Left ventricle myocardium inferior (tissue), 1 donor: Measurements from ENCODE around the gene MAMSTR. TPM values are rescaled to one million over a fixed set of nuclear protein-coding genes. Genes with fewer than 3 reads are reported as not detected.
A peak's percentile ranks its signal among the peaks of the same experiment; 100 is the strongest.

Source experiments
- DNase-seq: peaks from one replicate; pipeline ENCODE4 v3.0.0-alpha.2; 2020
- H3K27ac ChIP-seq: fragments of 200-600 bp; replicated peaks from 2 replicates; pipeline ENCODE4 v1.8.0; 2021
- H3K27me3 ChIP-seq: fragments of 200-600 bp; 2 replicates; pipeline ENCODE4 v1.8.0; 2021; ENCODE audit warnings: low read depth
- H3K36me3 ChIP-seq: fragments of 200-600 bp; 2 replicates; pipeline ENCODE4 v1.8.0; 2021
- H3K4me1 ChIP-seq: fragments of 200-600 bp; 2 replicates; pipeline ENCODE4 v1.8.0; 2021
- H3K4me3 ChIP-seq: fragments of 200-600 bp; 2 replicates; pipeline ENCODE4 v1.8.0; 2021; ENCODE audit warnings: mild to moderate bottlenecking, moderate library complexity
- H3K9me3 ChIP-seq: fragments of 200-600 bp; replicated peaks from 2 replicates; pipeline ENCODE4 v1.8.0; 2021
- intact Hi-C: fragments of 100-400 bp; cut with micrococcal nuclease; formaldehyde crosslinking; loops from one replicate; pipeline ENCODE4 v1.11.0; 2022
- total RNA-seq: library from RNA; stranded (reverse); fragmentation: NEBNext Ultra II Directional; extraction: Animal tissue kit (Norgen Biotek cat#: 25700); gene quantifications from one replicate; pipeline ENCODE4 v1.2.1, GENCODE V29; 2021
- TF ChIP-seq, protein P1 (sequence below): fragments of 200-600 bp; IDR thresholded peaks from 2 replicates; pipeline ENCODE4 v1.8.0; 2021; ENCODE audit warnings: antibody characterized with exemption, mild to moderate bottlenecking, borderline replicate concordance
- donor health status: DM: no; HTN: yes; CAD: no; lungs with severe emphysema.

Gene MAMSTR
- total RNA-seq, 1 donor from 2014 or later, result 1.8 TPM

DNA sequence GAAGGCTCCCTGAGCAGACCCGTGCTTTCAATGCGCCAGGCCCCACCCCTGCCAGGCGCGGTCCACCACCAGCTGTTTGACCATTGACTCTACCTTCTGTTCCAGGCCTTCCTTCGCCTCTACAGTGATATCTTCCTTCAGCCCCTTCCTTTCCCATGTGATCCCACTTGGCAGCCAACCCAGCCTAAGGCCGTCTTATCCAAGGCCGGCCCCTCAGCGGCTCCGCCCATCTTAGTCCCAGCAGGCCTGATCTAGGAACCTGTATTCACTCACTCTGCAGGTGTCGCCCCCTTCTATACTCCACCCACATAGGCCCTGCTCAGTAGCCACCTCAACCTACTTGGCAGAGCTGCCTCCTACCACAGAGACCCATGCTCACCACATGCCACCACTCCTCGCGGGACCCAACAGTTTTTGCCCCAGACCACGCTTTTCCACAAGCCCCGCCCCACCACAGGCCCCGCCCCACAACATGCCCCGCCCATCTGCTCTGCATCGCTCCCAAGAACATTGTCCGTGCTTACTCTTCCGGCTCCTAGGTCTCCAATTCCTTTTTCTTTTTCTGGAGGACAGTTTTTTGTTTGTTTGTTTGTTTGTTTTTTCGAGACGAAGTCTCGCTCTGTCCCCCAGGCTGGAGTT is 18.0 kb upstream of the MAMSTR start:
- no peak for DNase-seq
- Histone ChIP-seq H3K36me3 (peaks cover 15% of the 10 kb centered on the region), H3K9me3 (no peaks in the 10 kb centered on the region), H3K27me3 (no peaks in the 10 kb centered on the region), H3K4me1 (peaks cover 49% of the 10 kb centered on the region), H3K27ac (peak overlapping the region; percentile 92), H3K4me3 (peak overlapping the region; percentile 71)
- intact Hi-C loops, result no loop called here
- TF ChIP-seq, protein P1, sequence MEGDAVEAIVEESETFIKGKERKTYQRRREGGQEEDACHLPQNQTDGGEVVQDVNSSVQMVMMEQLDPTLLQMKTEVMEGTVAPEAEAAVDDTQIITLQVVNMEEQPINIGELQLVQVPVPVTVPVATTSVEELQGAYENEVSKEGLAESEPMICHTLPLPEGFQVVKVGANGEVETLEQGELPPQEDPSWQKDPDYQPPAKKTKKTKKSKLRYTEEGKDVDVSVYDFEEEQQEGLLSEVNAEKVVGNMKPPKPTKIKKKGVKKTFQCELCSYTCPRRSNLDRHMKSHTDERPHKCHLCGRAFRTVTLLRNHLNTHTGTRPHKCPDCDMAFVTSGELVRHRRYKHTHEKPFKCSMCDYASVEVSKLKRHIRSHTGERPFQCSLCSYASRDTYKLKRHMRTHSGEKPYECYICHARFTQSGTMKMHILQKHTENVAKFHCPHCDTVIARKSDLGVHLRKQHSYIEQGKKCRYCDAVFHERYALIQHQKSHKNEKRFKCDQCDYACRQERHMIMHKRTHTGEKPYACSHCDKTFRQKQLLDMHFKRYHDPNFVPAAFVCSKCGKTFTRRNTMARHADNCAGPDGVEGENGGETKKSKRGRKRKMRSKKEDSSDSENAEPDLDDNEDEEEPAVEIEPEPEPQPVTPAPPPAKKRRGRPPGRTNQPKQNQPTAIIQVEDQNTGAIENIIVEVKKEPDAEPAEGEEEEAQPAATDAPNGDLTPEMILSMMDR, result no peak

DNA sequence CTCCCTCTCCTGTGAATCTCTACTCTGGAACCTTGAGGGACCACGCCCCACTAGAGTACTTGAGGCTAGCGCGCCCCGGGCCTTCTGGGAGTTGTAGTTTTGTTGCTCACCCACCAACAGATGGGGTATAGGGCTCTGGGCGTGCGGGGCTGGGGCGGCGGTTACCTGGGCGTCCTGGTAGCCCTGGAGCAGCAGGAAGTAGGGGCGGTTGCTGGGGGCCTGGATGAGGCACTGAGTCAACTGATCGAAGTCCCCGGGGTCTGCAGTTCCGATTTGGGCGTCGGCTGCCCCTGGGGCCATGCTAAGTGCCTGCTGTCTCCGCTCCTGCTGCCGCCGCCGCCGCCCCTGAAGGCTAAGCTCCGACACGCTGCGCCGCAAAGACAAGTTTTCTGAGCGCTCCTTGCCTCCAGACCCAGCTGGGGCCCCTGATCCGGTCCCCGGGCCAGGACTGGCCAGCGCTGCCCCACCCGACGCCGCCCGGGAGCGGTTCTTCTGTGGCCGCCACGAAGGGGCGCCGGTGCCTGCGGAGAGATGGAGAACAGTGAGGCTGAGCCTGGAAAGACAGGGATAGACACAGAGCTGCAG is 15.6 kb upstream of the MAMSTR start:
- Histone ChIP-seq H3K9me3 (no peaks in the 10 kb centered on the region), H3K4me1 (peaks cover 36% of the 10 kb centered on the region), H3K27ac (no peak overlapping the region), H3K27me3 (no peaks in the 10 kb centered on the region), H3K4me3 (peak overlapping the region; percentile 43), H3K36me3 (peaks cover 29% of the 10 kb centered on the region)
- DNase-seq, result no peak
- TF ChIP-seq, protein P1, result no peak
- intact Hi-C loops, result no loop called here

DNA sequence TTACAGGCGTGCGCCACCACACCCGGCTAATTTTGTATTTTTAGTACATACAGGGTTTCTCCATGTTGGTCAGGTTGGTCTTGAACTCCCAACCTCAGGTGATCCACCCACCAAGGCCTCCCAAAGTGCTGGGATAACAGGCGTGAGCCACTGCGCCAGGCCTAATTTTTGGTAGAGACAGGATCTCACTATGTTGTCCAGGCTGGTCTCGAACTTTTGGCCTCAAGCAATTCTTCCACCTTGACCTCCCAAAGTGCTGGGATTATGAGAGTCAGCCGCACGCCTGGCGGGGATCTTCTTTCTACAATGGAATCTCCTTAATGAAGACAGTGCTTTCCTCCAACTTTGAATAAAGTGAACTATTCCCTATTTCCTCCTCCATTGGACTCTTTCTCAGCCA is 15.1 kb upstream of the MAMSTR start:
- TF ChIP-seq, protein P1, result no peak

DNA sequence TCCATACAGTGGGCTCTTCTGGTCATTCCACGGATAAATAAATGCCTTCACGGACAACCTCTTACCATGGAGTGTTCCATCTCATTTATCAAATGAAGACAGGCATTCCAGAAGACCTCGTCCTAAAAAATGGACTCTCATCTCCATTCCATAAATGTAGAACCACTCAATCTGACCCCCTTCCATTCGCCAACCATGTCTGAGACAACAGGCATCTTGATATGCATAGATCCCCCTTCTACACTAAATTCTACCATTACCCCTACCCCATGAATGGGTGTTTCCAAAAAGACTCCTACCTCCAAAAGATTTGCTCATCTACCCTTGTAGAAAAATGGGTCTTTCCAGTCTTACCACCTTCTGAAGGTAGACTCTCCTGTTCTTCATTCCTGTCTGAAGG is 11.9 kb upstream of the MAMSTR start:
- no peak overlapping the region for H3K27ac ChIP-seq
- H3K4me3 ChIP-seq, result no peak overlapping the region
- intact Hi-C loops, result no loop called here
- H3K9me3 ChIP-seq, result no peaks in the 10 kb centered on the region
- peaks cover 30% of the 10 kb centered on the region for H3K4me1 ChIP-seq
- TF ChIP-seq, protein P1, result no peak
- no peak for DNase-seq
- H3K27me3 ChIP-seq, result no peaks in the 10 kb centered on the region
- peaks cover 32% of the 10 kb centered on the region for H3K36me3 ChIP-seq

More for the DNA sequence above, 15.1 kb upstream of the MAMSTR start:
- intact Hi-C loops, result no loop called here
- no peak for DNase-seq
- peaks cover 29% of the 10 kb centered on the region for H3K36me3 ChIP-seq
- no peak overlapping the region for H3K27ac ChIP-seq
- H3K4me3 ChIP-seq, result no peak overlapping the region
- peaks cover 31% of the 10 kb centered on the region for H3K4me1 ChIP-seq
- H3K27me3 ChIP-seq, result no peaks in the 10 kb centered on the region
- H3K9me3 ChIP-seq, result no peaks in the 10 kb centered on the region

DNA sequence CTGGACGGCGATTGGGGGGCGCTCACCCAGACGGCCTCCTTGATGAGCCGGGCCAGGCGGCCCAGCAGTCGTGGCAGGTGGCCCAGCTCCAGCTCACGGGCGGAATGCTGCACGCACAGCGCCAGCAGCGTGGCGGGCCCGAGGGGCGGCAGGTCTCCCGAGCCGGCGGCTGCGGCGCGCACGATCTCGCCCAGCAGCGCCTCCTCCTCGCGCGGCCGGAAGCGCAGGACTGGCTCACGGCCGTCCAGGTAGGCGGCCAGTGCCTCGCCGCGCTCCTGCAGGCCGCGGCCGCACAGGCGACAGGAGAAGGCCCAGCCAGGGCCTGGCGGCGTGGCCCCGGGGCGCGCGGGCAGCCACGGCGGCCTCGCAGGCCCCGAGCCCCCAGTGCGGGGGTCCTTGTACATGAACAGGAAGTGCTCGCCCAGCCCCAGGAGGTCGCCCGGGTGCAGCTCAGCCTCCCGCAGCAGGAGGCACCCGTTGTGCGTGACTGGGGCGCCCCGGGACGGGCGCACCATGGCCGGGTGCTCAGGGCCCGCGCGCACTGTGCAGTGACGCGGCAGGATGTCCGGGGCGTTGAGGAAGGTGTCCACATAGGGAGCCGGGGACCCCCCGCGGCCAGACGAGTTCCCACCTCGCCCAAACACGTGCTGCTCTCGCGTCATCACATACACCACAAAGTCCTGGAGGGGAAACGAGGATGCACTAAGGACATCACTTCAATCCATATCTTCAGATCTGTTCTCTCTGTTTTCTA is 9.6 kb upstream of the MAMSTR start:
- intact Hi-C loops, result no loop called here
- H3K36me3 ChIP-seq, result peaks cover 25% of the 10 kb centered on the region
- H3K4me1 ChIP-seq, result peaks cover 48% of the 10 kb centered on the region
- TF ChIP-seq, protein P1, result no peak
- no peaks in the 10 kb centered on the region for H3K9me3 ChIP-seq
- peak overlapping the region; percentile 30 for H3K4me3 ChIP-seq
- H3K27me3 ChIP-seq, result no peaks in the 10 kb centered on the region
- H3K27ac ChIP-seq, result peak overlapping the region; percentile 23
- no peak for DNase-seq
